Measurements from ENCODE around the gene MTUS2.

The MTUS2 gene

GRCh38 chr13:29515372-29515771, 695.2 kb downstream of the MTUS2 start:
- in situ Hi-C loops (cut with HindIII; ENCODE audit: low sequenced_read_pairs), result no loop called here

DNA sequence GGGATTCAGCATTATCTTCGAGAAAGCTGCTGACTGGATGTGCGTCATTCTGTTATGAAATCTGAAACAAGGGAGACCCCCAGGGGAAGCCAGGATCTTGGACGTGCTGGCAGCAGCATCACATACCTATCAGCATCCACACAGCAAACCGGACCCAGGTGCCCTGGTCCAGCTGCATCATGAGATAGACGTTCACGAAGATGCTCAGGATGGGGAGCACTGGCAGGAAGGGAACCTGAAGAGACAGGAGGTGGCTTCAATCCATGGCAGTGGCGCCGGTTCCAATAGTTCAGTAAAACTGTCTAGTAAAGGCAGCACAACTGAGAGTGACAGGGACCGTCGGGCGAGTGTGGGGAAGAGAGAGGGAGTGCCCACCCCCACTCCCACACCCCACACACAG, 695.9 kb downstream of the MTUS2 start:
- in situ Hi-C loops (cut with HindIII; ENCODE audit: low sequenced_read_pairs), result no loop called here

DNA sequence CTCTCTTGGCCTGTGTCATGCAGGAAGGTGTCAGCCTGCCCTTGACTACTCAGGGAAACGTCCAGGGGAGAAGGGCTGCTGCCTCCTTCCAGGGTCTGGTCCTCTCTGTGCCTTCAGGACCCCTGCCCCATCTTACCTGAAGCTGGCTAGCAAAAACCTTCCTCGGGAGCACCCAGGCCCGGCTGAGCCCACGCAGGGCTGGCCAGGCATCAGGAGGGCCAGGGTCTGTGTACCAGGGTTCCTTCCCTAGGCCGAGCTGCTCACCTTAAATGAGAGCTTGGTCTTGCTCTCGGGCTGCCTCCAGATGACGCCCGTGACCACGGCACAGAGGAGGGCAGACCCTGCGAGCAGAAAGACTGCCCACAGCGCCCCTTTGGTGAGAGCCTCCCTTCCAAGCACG, 696.7 kb downstream of the MTUS2 start:
- in situ Hi-C loops (cut with HindIII; ENCODE audit: low sequenced_read_pairs), result no loop called here

- in situ Hi-C loops (cut with HindIII; ENCODE audit: low sequenced_read_pairs), result no loop called here
These were observed 699.8 kb downstream of the MTUS2 start for GRCh38 chr13:29519921-29520320.

DNA sequence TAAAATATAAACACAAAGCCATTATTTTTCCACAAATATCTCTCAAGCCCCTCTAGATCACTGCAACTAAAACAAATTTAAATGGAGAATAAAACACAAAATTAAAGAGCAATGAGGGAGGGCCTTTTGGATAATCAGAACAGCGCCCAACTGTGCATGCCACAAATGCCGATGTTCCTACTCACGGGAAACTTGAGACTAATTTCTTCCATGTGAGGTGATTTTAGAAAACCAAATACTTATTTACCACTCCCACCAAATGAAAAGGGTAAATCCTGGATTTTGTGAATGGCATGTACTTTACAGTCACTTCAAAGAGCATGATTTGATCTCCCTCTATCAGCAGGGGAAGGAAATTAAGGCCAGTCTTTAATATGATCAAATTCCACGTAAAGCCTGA, 700.5 kb downstream of the MTUS2 start:
- in situ Hi-C loops (cut with HindIII; ENCODE audit: low sequenced_read_pairs), result no loop called here

DNA sequence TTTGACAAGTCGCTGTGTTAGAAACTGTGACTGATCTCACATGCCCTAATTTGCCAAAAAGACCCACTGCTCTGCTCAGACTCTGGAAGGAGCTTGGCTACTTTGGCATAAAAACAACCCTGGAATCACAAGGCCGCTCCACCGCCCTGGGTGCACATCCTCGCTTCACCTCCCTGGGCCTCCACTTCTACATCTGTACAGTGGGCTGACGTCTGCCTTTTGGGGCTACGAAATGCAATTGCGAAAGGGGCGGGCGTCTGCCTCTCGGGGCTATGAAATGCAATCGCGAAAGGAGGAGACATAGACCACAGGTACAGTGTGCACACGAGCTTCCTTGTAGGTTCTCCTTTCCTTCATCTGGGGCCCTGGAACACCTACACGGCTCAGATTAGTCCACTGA, 701.2 kb downstream of the MTUS2 start:
- in situ Hi-C loops (cut with HindIII; ENCODE audit: low sequenced_read_pairs), result no loop called here

GRCh38 chr13:29522044-29522685, 702.0 kb downstream of the MTUS2 start:
- in situ Hi-C loops (cut with HindIII; ENCODE audit: low sequenced_read_pairs), result no loop called here

DNA sequence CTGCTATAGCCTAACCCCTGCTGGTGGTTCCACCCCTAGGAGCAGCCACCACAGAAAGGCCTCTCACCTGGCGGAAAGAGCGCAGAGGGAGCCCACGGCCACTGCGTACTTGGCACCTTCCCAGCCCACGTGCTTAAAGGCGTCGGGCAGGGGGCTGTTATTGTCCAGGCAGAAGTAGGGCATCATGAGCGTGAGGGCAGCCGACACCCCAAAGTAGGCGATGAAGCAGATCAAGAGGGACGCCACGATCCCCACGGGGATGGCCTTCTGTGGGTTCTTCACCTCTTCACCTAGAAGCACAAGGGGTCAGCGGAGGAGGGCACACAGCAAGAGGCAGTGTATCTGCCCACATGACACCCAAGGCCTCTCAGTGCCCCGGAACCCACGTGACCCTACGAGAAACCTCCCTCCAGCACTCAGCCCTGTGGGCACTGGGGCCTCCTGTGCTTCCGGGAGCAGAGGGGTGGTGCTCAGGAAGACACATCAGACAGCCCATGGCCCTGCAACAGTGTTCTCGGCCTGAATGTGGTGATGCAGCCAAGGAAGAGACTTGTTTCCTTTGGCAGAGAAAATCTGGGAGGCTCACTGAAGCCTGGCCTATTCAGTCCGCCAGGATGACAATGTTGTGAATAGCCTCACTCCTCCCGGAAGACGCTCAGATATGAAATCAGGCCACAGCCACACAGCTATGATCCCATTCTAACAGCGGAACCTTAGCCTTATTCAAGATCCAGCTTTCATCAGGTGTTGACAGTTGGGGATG, 703.2 kb downstream of the MTUS2 start:
- in situ Hi-C loops (cut with HindIII; ENCODE audit: low sequenced_read_pairs), result no loop called here

DNA sequence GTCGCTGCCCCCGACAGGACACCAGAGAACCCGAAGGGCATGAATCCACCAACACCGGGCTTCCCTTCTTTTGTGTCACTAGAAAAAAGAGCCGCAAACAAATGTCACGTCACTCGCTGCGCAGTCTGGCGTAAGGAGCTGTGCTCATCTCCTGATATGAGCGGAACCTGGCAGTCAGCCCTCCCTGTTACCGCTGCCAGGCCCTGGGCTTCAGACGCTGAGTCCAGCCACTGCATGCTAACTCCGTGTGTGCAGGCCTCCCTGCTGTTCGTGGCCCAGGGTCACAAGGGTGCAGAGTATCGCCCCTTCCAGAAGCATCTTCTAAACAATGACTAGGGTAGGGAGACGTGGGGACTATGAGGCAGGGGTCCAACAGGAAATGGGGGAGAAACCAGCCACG, 704.0 kb downstream of the MTUS2 start:
- in situ Hi-C loops (cut with HindIII; ENCODE audit: low sequenced_read_pairs), result no loop called here

- in situ Hi-C loops (cut with HindIII; ENCODE audit: low sequenced_read_pairs), result no loop called here
These were observed 704.5 kb downstream of the MTUS2 start for GRCh38 chr13:29524641-29525040.

DNA sequence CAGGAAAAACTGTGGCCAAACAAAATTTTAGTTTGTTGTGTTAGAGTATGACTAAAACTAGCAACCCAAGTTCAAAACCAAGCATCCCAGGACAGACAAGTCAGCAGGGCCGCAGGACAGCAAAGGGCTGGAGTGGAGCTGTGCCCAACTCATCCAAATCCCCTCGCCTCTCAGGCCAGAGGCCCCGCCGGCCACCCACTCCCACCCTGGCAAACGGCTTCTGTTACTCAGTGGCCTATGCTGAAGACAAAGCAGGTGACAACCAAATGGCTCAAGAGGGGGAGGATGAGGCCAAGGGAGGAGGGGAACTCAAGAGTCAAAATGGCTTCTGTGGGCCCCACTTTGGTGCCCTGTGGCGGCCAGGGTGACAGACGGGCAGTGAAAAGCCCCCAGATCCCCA, 705.6 kb downstream of the MTUS2 start:
- in situ Hi-C loops (cut with HindIII; ENCODE audit: low sequenced_read_pairs), result no loop called here

DNA sequence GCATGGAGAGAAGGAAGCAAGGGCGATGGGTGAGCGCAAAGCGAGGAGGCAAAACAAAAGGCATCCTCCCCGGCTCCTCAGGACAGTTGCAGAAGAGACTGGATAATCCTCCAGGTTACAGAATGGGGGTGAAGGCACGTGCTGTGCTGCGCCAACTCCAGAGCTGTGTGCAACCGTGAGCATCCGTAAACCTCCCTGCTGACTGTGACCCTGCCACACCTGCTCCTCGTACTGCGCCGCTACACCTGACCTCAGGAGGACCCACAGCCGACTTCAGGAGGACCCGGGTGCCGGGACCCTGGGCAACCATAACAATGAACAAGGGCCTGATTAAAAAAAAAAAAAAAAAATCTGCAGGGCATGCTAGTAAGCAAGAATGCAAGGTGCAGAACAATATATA, 706.6 kb downstream of the MTUS2 start:
- in situ Hi-C loops (cut with HindIII; ENCODE audit: low sequenced_read_pairs), result no loop called here

DNA sequence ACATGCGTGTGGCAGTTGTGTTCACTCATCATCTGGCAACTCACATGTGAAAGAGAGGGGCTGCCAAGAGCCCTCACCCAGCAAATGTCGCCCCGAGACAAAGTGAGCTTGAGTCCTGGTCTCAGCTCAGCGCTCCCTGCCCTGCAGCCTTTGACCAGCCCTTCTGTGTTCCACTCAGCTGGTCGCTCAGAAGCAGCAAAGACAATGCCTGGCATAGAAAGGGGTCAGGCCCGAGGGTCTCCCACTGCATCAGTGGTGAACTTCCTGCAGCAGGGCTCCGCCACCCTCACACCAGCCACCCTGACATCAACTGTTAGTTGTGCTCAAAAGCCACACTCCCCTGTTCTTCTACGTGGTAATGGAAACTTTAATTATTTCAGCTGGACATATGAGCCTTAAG, 707.4 kb downstream of the MTUS2 start:
- in situ Hi-C loops (cut with HindIII; ENCODE audit: low sequenced_read_pairs), result no loop called here

DNA sequence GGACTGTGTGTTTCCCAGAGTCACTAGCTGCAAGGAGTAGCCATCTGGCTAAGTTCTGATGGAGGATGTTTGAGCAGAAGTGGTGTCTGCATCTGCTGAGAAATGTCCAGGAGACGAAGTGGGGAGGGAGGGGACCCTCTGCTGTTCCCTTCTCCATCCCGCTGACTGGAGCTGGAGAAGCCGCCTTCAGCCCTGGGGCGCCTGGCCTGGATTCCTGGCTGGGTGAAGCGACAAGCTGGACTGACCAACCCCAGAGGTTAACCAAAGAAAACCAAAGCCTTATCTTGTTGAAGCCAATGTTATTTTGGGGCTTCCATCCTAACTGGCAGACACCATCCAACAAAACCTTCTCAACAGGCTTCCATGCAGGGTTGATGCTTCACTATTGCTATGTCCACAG, 707.8 kb downstream of the MTUS2 start:
- in situ Hi-C loops (cut with HindIII; ENCODE audit: low sequenced_read_pairs), result no loop called here

DNA sequence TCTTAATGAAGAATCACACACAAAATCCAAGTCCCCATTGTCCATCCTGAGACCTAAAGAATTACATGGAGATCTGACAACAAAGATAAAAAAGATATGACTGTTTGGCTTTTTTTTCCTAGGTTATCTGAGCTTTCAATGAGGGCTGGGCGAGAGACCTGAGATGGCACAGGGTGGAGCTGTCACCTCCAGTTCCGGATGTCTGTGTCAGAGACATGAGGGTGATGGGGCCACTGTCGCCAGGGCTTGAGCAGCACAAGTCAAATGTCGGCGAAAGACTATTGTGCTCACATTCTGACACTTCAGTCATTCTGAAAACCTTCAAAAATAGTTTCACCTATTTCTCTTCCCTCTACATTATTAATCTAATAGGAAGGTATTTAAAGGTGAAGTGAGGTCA, 709.6 kb downstream of the MTUS2 start:
- in situ Hi-C loops (cut with HindIII; ENCODE audit: low sequenced_read_pairs), result no loop called here

DNA sequence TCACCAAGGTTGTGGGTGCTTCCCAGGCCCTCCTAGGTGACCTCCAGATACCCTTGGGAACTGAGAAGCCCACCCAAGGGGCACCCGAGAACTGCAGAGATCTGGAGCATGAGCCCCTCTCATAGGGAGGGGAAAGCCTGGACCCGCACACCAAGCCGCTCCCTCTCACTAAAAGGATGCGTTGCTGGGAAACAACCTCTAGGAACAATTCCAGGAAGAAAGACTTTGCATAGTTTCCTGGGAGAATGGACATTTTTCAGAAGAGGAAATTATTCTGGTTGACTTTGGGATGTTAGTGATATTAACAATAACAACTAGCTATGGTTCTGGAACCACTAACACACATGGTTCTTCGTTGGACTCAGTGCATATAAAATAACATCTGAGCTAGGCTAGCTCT, 710.8 kb downstream of the MTUS2 start:
- in situ Hi-C loops (cut with HindIII; ENCODE audit: low sequenced_read_pairs), result no loop called here

DNA sequence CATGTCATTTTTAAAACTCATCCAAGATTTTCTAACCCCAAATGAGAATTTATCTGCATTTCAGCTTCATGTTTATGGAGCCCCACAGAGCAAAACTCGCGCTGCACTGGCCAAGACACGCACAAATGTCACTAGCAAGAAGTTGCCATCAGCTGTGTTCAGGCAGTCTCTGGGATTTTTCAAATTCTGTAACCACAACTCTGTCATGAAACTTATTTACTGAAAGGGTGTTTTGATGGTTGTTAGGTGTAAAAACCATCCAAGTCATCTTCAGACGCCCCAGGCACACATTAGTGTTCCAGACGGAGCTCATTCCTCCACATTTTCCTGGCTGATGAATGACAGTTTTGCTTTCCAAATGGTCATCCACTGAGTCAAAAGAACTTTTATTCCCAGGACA, 712.0 kb downstream of the MTUS2 start:
- in situ Hi-C loops (cut with HindIII; ENCODE audit: low sequenced_read_pairs), result no loop called here

DNA sequence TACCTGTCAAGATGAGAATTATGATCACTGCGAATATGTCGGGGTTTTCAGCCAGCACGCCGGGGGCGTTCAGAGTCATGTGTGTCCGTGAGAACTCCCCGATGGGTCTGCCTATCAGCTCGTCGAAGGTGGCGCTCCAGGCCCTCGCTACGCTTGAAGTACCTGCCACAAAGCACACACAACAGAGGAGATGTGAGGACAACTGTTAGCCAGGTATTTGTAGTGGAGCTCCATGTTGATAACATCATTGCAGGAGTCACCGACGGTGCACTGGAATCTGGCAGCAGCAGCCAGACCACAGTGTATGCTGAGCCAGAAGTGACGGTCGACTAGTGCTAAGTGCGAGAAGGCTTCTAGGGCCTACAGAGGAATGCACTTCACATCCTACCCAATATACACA, 712.7 kb downstream of the MTUS2 start:
- in situ Hi-C loops (cut with HindIII; ENCODE audit: low sequenced_read_pairs), result no loop called here

GRCh38 chr13:29534083-29534482, 713.9 kb downstream of the MTUS2 start:
- in situ Hi-C loops (cut with HindIII; ENCODE audit: low sequenced_read_pairs), result no loop called here

- in situ Hi-C loops (cut with HindIII; ENCODE audit: low sequenced_read_pairs), result no loop called here
These were observed 715.8 kb downstream of the MTUS2 start for GRCh38 chr13:29535663-29536655.

DNA sequence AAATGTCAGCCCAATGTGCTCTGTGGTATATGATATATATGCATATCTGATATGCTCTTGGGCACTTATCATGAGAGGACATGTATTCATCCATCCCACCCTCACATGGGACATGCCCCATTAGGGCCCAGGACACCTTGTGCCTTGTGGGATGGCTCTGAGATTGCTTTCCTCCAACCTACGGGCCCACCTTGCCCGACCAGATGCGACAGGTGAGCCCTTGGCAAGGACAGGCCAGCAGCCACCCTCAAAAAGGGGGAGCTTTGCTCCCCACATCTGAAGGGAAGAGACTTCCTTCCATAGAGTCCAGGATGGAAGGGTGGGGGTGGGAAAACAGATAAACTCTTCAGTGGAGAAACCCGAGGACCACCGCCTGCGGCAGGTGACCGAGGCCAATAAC, 716.7 kb downstream of the MTUS2 start:
- in situ Hi-C loops (cut with HindIII; ENCODE audit: low sequenced_read_pairs), result no loop called here

Data from DLD1 (cell line).